H9 (cell line): Measurements from ENCODE around the gene UBXN11. TPM values are rescaled to one million over a fixed set of nuclear protein-coding genes. Genes with fewer than 3 reads are reported as not detected.
"Not testable (repeated sequence)": the region's sequence is repeated elsewhere in the genome, so short reads cannot be mapped to it uniquely, and the experiment has no call there.

Experiments
- DNase-seq: peaks from one replicate; pipeline ENCODE4 v3.0.0-alpha.2; 2017
- H2AFZ ChIP-seq: one replicate; pipeline ENCODE4 v1.6.1; 2013; ENCODE audit warnings: mild to moderate bottlenecking, low read length, control low read depth, moderate library complexity
- H2AK5ac ChIP-seq: 2 replicates; pipeline ENCODE4 v1.6.1; 2013; ENCODE audit warnings: low read length, control low read depth, mixed read lengths; ENCODE audit not compliant: insufficient read length
- H2BK120ac ChIP-seq: one replicate; pipeline ENCODE4 v1.6.1; 2013; ENCODE audit warnings: low read depth, mild to moderate bottlenecking, low read length, control low read depth, inconsistent platforms; ENCODE audit not compliant: poor library complexity, severe bottlenecking
- H2BK12ac ChIP-seq: 2 replicates; pipeline ENCODE4 v1.6.1; 2013; ENCODE audit warnings: low read length, control low read depth, mixed read lengths, low read depth; ENCODE audit not compliant: insufficient read length
- H2BK15ac ChIP-seq: 2 replicates; pipeline ENCODE4 v1.6.1; 2013; ENCODE audit warnings: low read depth, low read length, control low read depth
- H2BK20ac ChIP-seq: one replicate; pipeline ENCODE4 v1.6.1; 2013; ENCODE audit warnings: low read depth, mild to moderate bottlenecking, low read length, control low read depth, inconsistent platforms; ENCODE audit not compliant: poor library complexity, severe bottlenecking
- H2BK5ac ChIP-seq: 2 replicates; pipeline ENCODE4 v1.6.1; 2013; ENCODE audit warnings: low read length, control low read depth, mixed read lengths; ENCODE audit not compliant: insufficient read length
- H3K14ac ChIP-seq: 2 replicates; pipeline ENCODE4 v1.6.1; 2013; ENCODE audit warnings: low read length, control low read depth; ENCODE audit not compliant: insufficient read depth
- H3K18ac ChIP-seq: 2 replicates; pipeline ENCODE4 v1.6.1; 2013; ENCODE audit warnings: low read depth, mild to moderate bottlenecking, mixed read lengths, low read length, control low read depth; ENCODE audit not compliant: insufficient read length
- H3K23ac ChIP-seq: 2 replicates; pipeline ENCODE4 v1.6.1; 2013; ENCODE audit warnings: low read length, control low read depth, mixed read lengths, low read depth; ENCODE audit not compliant: insufficient read length
- H3K23me2 ChIP-seq: 2 replicates; pipeline ENCODE4 v1.6.1; 2013; ENCODE audit warnings: low read depth, mild to moderate bottlenecking, mixed read lengths, low read length, control low read depth; ENCODE audit not compliant: insufficient read length, poor library complexity, severe bottlenecking
- H3K27ac ChIP-seq: 2 replicates; pipeline ENCODE4 v1.5.1; 2013; ENCODE audit warnings: low read length, control low read depth, mixed read lengths, low read depth; ENCODE audit not compliant: insufficient read length
- H3K27me3 ChIP-seq: 2 replicates; pipeline ENCODE4 v1.6.1; 2013; ENCODE audit warnings: low read length, control low read depth, inconsistent platforms; ENCODE audit not compliant: insufficient read depth
- H3K4ac ChIP-seq: 2 replicates; pipeline ENCODE4 v1.6.1; 2013; ENCODE audit warnings: low read depth, mild to moderate bottlenecking, control low read depth, inconsistent platforms, low read length, moderate library complexity
- H3K4me1 ChIP-seq: 2 replicates; pipeline ENCODE4 v1.6.1; 2013; ENCODE audit warnings: low read length, control low read depth, inconsistent platforms; ENCODE audit not compliant: insufficient read depth
- H3K4me2 ChIP-seq: 2 replicates; pipeline ENCODE4 v1.6.1; 2013; ENCODE audit warnings: low read length, control low read depth, mixed read lengths; ENCODE audit not compliant: insufficient read length, insufficient read depth
- H3K56ac ChIP-seq: 2 replicates; pipeline ENCODE4 v1.6.1; 2013; ENCODE audit warnings: low read depth, mild to moderate bottlenecking, mixed read lengths, low read length, control low read depth; ENCODE audit not compliant: insufficient read length
- H3K79me1 ChIP-seq: 2 replicates; pipeline ENCODE4 v1.6.1; 2013; ENCODE audit warnings: low read depth, mild to moderate bottlenecking, moderate library complexity, low read length, control low read depth, inconsistent platforms; ENCODE audit not compliant: insufficient read depth, poor library complexity, severe bottlenecking
- H3K79me2 ChIP-seq: 2 replicates; pipeline ENCODE4 v1.6.1; 2013; ENCODE audit warnings: low read length, control low read depth, inconsistent platforms; ENCODE audit not compliant: insufficient read depth
- H3K9ac ChIP-seq: 2 replicates; pipeline ENCODE4 v1.6.1; 2013; ENCODE audit warnings: low read length, control low read depth, mixed read lengths; ENCODE audit not compliant: insufficient read length; ENCODE audit errors: extremely low read depth
- H3K9me3 ChIP-seq: one replicate; pipeline ENCODE4 v1.6.1; 2013; ENCODE audit warnings: low read depth, low read length, inconsistent platforms; ENCODE audit not compliant: control insufficient read depth
- H3T11ph ChIP-seq: one replicate; pipeline ENCODE4 v1.6.1; 2013; ENCODE audit warnings: mild to moderate bottlenecking, low read length, control low read depth, inconsistent platforms
- H4K20me1 ChIP-seq: one replicate; pipeline ENCODE4 v1.6.1; 2013; ENCODE audit not compliant: control insufficient read depth, insufficient read length, insufficient read depth
- H4K5ac ChIP-seq: 2 replicates; pipeline ENCODE4 v1.6.1; 2013; ENCODE audit warnings: low read depth, mild to moderate bottlenecking, mixed read lengths, low read length, control low read depth; ENCODE audit not compliant: insufficient read length
- H4K8ac ChIP-seq: replicated peaks from 2 replicates; pipeline ENCODE4 v1.6.1; 2013; ENCODE audit warnings: low read length, control low read depth, mixed read lengths, low read depth; ENCODE audit not compliant: insufficient read length
- H4K91ac ChIP-seq: 2 replicates; pipeline ENCODE4 v1.6.1; 2013; ENCODE audit warnings: low read depth, mild to moderate bottlenecking, moderate library complexity, mixed read lengths, low read length, control low read depth; ENCODE audit not compliant: insufficient read length
- H3K27ac Mint-ChIP-seq, 3 experiments: 2 replicates in 2 of 3; 3 replicates in 1 of 3; pipeline ENCODE4 v1.8.0; 2020 to 2021; ENCODE audit warnings: mixed read lengths in 3 of 3, mild to moderate bottlenecking in 1 of 3, moderate library complexity in 1 of 3
- H3K27me3 Mint-ChIP-seq: 2 replicates; pipeline ENCODE4 v1.8.0; 2021; ENCODE audit warnings: low read depth, mild to moderate bottlenecking, moderate library complexity, mixed read lengths
- H3K36me3 Mint-ChIP-seq, 3 experiments: 2 replicates in 2 of 3; 3 replicates in 1 of 3; pipeline ENCODE4 v1.8.0; 2020 to 2021; ENCODE audit warnings: low read depth in 3 of 3, mixed read lengths in 3 of 3; ENCODE audit not compliant: insufficient read depth in 1 of 3
- H3K4me1 Mint-ChIP-seq, 2 experiments: 2 replicates each; pipeline ENCODE4 v1.8.0; 2020; ENCODE audit warnings: mixed read lengths in 2 of 2
- H3K4me3 Mint-ChIP-seq, 2 experiments: 2 replicates in 1 of 2; 3 replicates in 1 of 2; pipeline ENCODE4 v1.8.0; 2020 to 2021; ENCODE audit warnings: mild to moderate bottlenecking in 2 of 2, mixed read lengths in 2 of 2, moderate library complexity in 1 of 2
- H3K9me3 Mint-ChIP-seq, 2 experiments: 2 replicates in 1 of 2; 3 replicates in 1 of 2; pipeline ENCODE4 v1.8.0; 2020; ENCODE audit warnings: mild to moderate bottlenecking in 2 of 2, mixed read lengths in 2 of 2, moderate library complexity in 1 of 2
- WGBS: extraction: QIAGEN DNeasy Blood & Tissue Kit; methylation state at CpG from one replicate; pipeline ENCODE4 v1.1.7; 2013; ENCODE audit warnings: missing lambda C conversion rate, low lambda C conversion rate, mixed read lengths; ENCODE audit not compliant: insufficient read length; ENCODE audit errors: extremely low coverage; 5-methylcytosine and 5-hydroxymethylcytosine counted together
- total RNA-seq: library from RNA; stranded (reverse); gene quantifications from 2 replicates; pipeline ENCODE4 v1.2.1, GENCODE V29; 2021
- TF ChIP-seq, protein P1 (sequence below): fragments of 200-600 bp; sonication (generic); conservative IDR thresholded peaks from 3 replicates; pipeline ENCODE4 v1.8.0; 2021; ENCODE audit warnings: antibody characterized with exemption, mild to moderate bottlenecking

The UBXN11 gene
- total RNA-seq, 1 experiment from 2014 or later = 13.7 TPM

- no peak for DNase-seq
- TF ChIP-seq, protein P1, sequence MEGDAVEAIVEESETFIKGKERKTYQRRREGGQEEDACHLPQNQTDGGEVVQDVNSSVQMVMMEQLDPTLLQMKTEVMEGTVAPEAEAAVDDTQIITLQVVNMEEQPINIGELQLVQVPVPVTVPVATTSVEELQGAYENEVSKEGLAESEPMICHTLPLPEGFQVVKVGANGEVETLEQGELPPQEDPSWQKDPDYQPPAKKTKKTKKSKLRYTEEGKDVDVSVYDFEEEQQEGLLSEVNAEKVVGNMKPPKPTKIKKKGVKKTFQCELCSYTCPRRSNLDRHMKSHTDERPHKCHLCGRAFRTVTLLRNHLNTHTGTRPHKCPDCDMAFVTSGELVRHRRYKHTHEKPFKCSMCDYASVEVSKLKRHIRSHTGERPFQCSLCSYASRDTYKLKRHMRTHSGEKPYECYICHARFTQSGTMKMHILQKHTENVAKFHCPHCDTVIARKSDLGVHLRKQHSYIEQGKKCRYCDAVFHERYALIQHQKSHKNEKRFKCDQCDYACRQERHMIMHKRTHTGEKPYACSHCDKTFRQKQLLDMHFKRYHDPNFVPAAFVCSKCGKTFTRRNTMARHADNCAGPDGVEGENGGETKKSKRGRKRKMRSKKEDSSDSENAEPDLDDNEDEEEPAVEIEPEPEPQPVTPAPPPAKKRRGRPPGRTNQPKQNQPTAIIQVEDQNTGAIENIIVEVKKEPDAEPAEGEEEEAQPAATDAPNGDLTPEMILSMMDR = no peak
- no peak overlapping the region for H4K8ac ChIP-seq
- no peak overlapping the region for H3K18ac ChIP-seq
- no peak overlapping the region for H2AK5ac ChIP-seq
- H3K9me3 Mint-ChIP-seq = no peaks in the 10 kb centered on the region
- no peaks in the 10 kb centered on the region for H3K23me2 ChIP-seq
- H3K4ac ChIP-seq = no peak overlapping the region
- H3K4me1 ChIP-seq = peaks cover 3% of the 10 kb centered on the region; the same call in 1 of the 2 replicates
- H2BK12ac ChIP-seq = no peak overlapping the region
- WGBS = no CpG with 5 or more reads among the region's 11 CpGs
- no peaks in the 10 kb centered on the region for H3K79me1 ChIP-seq
- H3K14ac ChIP-seq = no peak overlapping the region
- H2BK5ac ChIP-seq = no peak overlapping the region
- H3K79me2 ChIP-seq = no peaks in the 10 kb centered on the region
- H3K4me2 ChIP-seq = no peak overlapping the region
- no peaks in the 10 kb centered on the region for H3K9me3 ChIP-seq
- H4K20me1 ChIP-seq = no peaks in the 10 kb centered on the region
- no peak overlapping the region for H4K91ac ChIP-seq
- H3K9ac ChIP-seq = no peak overlapping the region
- H2BK20ac ChIP-seq = no peak overlapping the region
- no peaks in the 10 kb centered on the region for H3K27me3 ChIP-seq
- H2BK15ac ChIP-seq = no peak overlapping the region
- peaks cover 24 to 28% of the 10 kb centered on the region in 2 experiments for H3K4me1 Mint-ChIP-seq
- H2BK120ac ChIP-seq = no peak overlapping the region
- H3T11ph ChIP-seq = no peak overlapping the region
- no peak overlapping the region for H3K23ac ChIP-seq
- H3K27ac ChIP-seq = no peak overlapping the region
- H3K56ac ChIP-seq = no peak overlapping the region
- H3K4me3 Mint-ChIP-seq = no peak overlapping the region
- no peak overlapping the region for H3K27ac Mint-ChIP-seq
- H3K36me3 Mint-ChIP-seq = peaks cover 0 to 2% (median 0%) of the 10 kb centered on the region in 3 experiments; a peak in 1 of 7 replicates
- H4K5ac ChIP-seq = no peak overlapping the region
- H3K27me3 Mint-ChIP-seq = no peaks in the 10 kb centered on the region
- H2AFZ ChIP-seq = no peak overlapping the region
Observed at GRCh38 chr1:26293911-26294463, 12.4 kb downstream of the UBXN11 start.

- not testable (repeated sequence) for H3K4ac ChIP-seq, H3K9me3 Mint-ChIP-seq, H4K20me1 ChIP-seq, H3T11ph ChIP-seq, H3K27ac ChIP-seq, H2BK15ac ChIP-seq, H2AK5ac ChIP-seq, H2BK20ac ChIP-seq, H3K9me3 ChIP-seq, H3K4me3 Mint-ChIP-seq, H3K27me3 ChIP-seq, H4K8ac ChIP-seq, H2BK120ac ChIP-seq, H3K36me3 Mint-ChIP-seq, DNase-seq, H3K9ac ChIP-seq, H3K23ac ChIP-seq, H3K14ac ChIP-seq, H3K79me1 ChIP-seq, H4K91ac ChIP-seq, H3K79me2 ChIP-seq, H3K18ac ChIP-seq, H3K4me2 ChIP-seq, H3K56ac ChIP-seq, H3K27me3 Mint-ChIP-seq, H3K4me1 ChIP-seq, H2BK5ac ChIP-seq, H3K27ac Mint-ChIP-seq, H2BK12ac ChIP-seq, H3K23me2 ChIP-seq, H4K5ac ChIP-seq, H2AFZ ChIP-seq
- H3K4me1 Mint-ChIP-seq = peaks cover 21 to 31% of the 10 kb centered on the region in 2 experiments
- no CpG with 5 or more reads among the region's 5 CpGs for WGBS
Observed at GRCh38 chr1:26292735-26293134, 13.7 kb downstream of the UBXN11 start.
